Right atrium auricular region (tissue), 2 donors: ENCODE measurements around the gene KLF3. TPM values are rescaled to one million over a fixed set of nuclear protein-coding genes. Genes with fewer than 3 reads are reported as not detected.

ENCODE experiments used
- DNase-seq: peaks from one replicate; pipeline ENCODE4 v3.0.0-alpha.2; 2019; ENCODE audit warnings: low spot score
- H3K27ac ChIP-seq, 2 donors: fragments of 200-600 bp; sonication (generic); 1 replicate in 1 of 2; 2 replicates in 1 of 2; pipeline ENCODE4 v1.5.1; 2016 to 2019
- H3K27me3 ChIP-seq, 2 donors: fragments of 200-600 bp; sonication (generic); one replicate each; pipeline versions ENCODE4 v1.5.1 to v1.6.0; 2017 to 2019
- H3K36me3 ChIP-seq: fragments of 200-600 bp; sonication (generic); one replicate; pipeline ENCODE4 v1.5.1; 2016
- H3K4me1 ChIP-seq, 2 donors: fragments of 200-600 bp; sonication (generic); one replicate each; pipeline versions ENCODE4 v1.5.1 to v1.6.0; 2017 to 2019
- H3K4me3 ChIP-seq, 2 donors: fragments of 200-600 bp; sonication (generic); 1 replicate in 1 of 2; 2 replicates in 1 of 2; pipeline ENCODE4 v1.5.1; 2017 to 2019; ENCODE audit warnings: mild to moderate bottlenecking in 1 of 2, moderate library complexity in 1 of 2
- H3K9me3 ChIP-seq, 2 donors: fragments of 200-600 bp; sonication (generic); one replicate each; pipeline ENCODE4 v1.5.1; 2019
- total RNA-seq, 2 donors: library from RNA; depleted of rRNA; stranded (reverse); fragments of >200 nt; gene quantifications; one replicate each; pipeline ENCODE4 v1.1.0, GENCODE V29; 2016
- TF ChIP-seq, protein P1 (sequence below), 2 donors: fragments of 200-600 bp; sonication (generic); IDR thresholded peaks; one replicate each; pipeline ENCODE4 v1.5.1; 2019; ENCODE audit warnings: antibody characterized with exemption in 2 of 2

KLF3 gene
- total RNA-seq, 2 donors from 2014 or later: 22.6 to 28.8 TPM

- H3K36me3 ChIP-seq: no peaks in the 10 kb centered on the region
- TF ChIP-seq, protein P1, sequence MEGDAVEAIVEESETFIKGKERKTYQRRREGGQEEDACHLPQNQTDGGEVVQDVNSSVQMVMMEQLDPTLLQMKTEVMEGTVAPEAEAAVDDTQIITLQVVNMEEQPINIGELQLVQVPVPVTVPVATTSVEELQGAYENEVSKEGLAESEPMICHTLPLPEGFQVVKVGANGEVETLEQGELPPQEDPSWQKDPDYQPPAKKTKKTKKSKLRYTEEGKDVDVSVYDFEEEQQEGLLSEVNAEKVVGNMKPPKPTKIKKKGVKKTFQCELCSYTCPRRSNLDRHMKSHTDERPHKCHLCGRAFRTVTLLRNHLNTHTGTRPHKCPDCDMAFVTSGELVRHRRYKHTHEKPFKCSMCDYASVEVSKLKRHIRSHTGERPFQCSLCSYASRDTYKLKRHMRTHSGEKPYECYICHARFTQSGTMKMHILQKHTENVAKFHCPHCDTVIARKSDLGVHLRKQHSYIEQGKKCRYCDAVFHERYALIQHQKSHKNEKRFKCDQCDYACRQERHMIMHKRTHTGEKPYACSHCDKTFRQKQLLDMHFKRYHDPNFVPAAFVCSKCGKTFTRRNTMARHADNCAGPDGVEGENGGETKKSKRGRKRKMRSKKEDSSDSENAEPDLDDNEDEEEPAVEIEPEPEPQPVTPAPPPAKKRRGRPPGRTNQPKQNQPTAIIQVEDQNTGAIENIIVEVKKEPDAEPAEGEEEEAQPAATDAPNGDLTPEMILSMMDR (IDR thresholded peaks at IDR 0.05): no peak
- H3K4me1 ChIP-seq: peaks cover 0 to 9% of the 10 kb centered on the region in 2 donors
- no peaks in the 10 kb centered on the region for H3K27me3 ChIP-seq
- DNase-seq: no peak
- H3K4me3 ChIP-seq: no peak overlapping the region
- no peaks in the 10 kb centered on the region for H3K9me3 ChIP-seq
- no peak overlapping the region for H3K27ac ChIP-seq
Measured at GRCh38 chr4:38659346-38659745, 4.7 kb upstream of the KLF3 start.

DNA sequence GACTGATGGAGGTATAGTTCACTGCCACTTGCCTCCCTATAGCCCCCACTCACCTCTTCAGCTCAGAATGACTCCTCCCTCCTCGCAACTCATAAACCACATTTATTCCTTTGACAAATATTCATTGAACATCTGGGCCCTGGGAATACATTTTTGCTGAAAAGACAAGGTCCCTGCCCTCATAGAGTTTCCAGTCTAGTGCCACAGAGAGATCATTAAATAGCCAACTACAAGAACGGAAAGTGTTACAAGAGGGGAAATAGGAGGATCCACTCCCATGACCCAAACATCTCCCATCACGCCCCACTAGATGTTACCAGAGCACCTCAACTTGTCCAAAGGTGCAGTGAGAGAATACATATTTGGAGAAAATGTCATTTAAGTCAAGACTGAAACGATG, 3.2 kb upstream of the KLF3 start:
- peaks cover 0 to 13% of the 10 kb centered on the region in 2 donors for H3K4me1 ChIP-seq
- H3K36me3 ChIP-seq: no peaks in the 10 kb centered on the region
- H3K27me3 ChIP-seq: no peaks in the 10 kb centered on the region
- no peak overlapping the region for H3K27ac ChIP-seq
- H3K9me3 ChIP-seq: no peaks in the 10 kb centered on the region
- TF ChIP-seq, protein P1 (IDR thresholded peaks at IDR 0.05): no peak
- H3K4me3 ChIP-seq: no peak overlapping the region
- no peak for DNase-seq

GRCh38 chr4:38661371-38661770, 2.6 kb upstream of the KLF3 start:
- H3K4me3 ChIP-seq: no peak overlapping the region
- peaks cover 0 to 18% of the 10 kb centered on the region in 2 donors for H3K4me1 ChIP-seq
- no peaks in the 10 kb centered on the region for H3K36me3 ChIP-seq
- TF ChIP-seq, protein P1 (IDR thresholded peaks at IDR 0.05): no peak
- no peaks in the 10 kb centered on the region for H3K27me3 ChIP-seq
- H3K27ac ChIP-seq: no peak overlapping the region
- no peaks in the 10 kb centered on the region for H3K9me3 ChIP-seq
- no peak for DNase-seq

DNA sequence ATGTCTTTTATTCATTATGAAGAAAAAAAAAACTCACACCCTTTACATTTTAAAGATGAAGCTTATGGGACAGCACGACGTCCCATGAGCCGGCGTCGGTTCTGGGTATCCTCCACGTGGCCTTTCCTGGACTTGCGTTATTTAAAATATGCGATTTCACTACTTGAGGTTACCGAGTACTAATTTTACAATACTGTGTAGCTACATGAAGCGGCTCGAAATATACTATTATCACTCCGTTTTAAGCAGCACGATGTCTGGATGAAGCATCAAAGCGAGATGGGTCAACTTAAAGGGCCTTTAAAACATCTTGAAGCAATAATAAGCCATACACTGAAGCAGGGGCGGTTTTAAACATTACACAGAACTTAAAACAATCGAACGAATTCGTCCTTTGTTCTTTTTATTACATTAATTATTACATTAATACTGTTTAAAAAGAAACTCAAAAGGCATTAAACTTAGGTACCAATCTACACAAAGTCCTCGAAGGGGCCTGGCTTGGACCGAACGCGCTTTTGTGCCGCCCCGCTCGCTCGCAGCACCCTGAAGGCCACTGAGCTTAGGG, 1.4 kb upstream of the KLF3 start:
- no peak for DNase-seq
- Histone ChIP-seq H3K27me3 (no peaks in the 10 kb centered on the region), H3K36me3 (no peaks in the 10 kb centered on the region), H3K27ac (peak overlapping the region; percentile 97), H3K9me3 (no peaks in the 10 kb centered on the region), H3K4me3 (peak overlapping the region; percentile 70 to 96), H3K4me1 (peaks cover 0 to 29% of the 10 kb centered on the region in 2 donors)
- TF ChIP-seq, protein P1 (IDR thresholded peaks at IDR 0.05): no peak

GRCh38 chr4:38663090-38663800, 754 bp upstream of the KLF3 start:
- no peak for DNase-seq
- H3K27ac ChIP-seq: peak overlapping the region; percentile 97

More at GRCh38 chr4:38663090-38663800, 754 bp upstream of the KLF3 start:
- Histone ChIP-seq H3K4me3 (peak overlapping the region; percentile 70 to 96), H3K9me3 (no peaks in the 10 kb centered on the region), H3K36me3 (no peaks in the 10 kb centered on the region), H3K27me3 (no peaks in the 10 kb centered on the region), H3K4me1 (peaks cover 0 to 34% of the 10 kb centered on the region in 2 donors)
- TF ChIP-seq, protein P1 (IDR thresholded peaks at IDR 0.05): no peak
